Raji (cell line): ENCODE results near the gene TSPAN5.

Experiments
- POLR2A ChIP-seq: IDR thresholded peaks from 2 replicates; pipeline ENCODE4 v1.6.1; 2011; ENCODE audit warnings: low read depth, low read length, control low read depth; ENCODE audit not compliant: insufficient read depth

Gene TSPAN5

GRCh38 chr4:98474408-98474844, 184.0 kb downstream of the TSPAN5 start:
- TF ChIP-seq POLR2A: no peak

- TF ChIP-seq POLR2A: no peak
These were observed 185.4 kb downstream of the TSPAN5 start for GRCh38 chr4:98473046-98473445.

GRCh38 chr4:98470831-98471230, 187.6 kb downstream of the TSPAN5 start:
- no peak for TF ChIP-seq POLR2A

- TF ChIP-seq POLR2A: no peak
These were observed 188.0 kb downstream of the TSPAN5 start for GRCh38 chr4:98470366-98470765.

- TF ChIP-seq POLR2A: no peak
These were observed 188.6 kb downstream of the TSPAN5 start for GRCh38 chr4:98469771-98470170.

- no peak for TF ChIP-seq POLR2A
These were observed 189.7 kb downstream of the TSPAN5 start for GRCh38 chr4:98468709-98469108.

GRCh38 chr4:98467627-98468072, 190.8 kb downstream of the TSPAN5 start:
- no peak for TF ChIP-seq POLR2A

GRCh38 chr4:98466868-98467599, 191.4 kb downstream of the TSPAN5 start:
- no peak for TF ChIP-seq POLR2A

- TF ChIP-seq POLR2A: no peak
These were observed 195.9 kb downstream of the TSPAN5 start for GRCh38 chr4:98462487-98462886.

GRCh38 chr4:98452091-98452490, 206.3 kb downstream of the TSPAN5 start:
- no peak for TF ChIP-seq POLR2A

- no peak for TF ChIP-seq POLR2A
These were observed 209.5 kb downstream of the TSPAN5 start for GRCh38 chr4:98448908-98449307.

GRCh38 chr4:98447648-98448047, 210.8 kb downstream of the TSPAN5 start:
- no peak for TF ChIP-seq POLR2A

- no peak for TF ChIP-seq POLR2A
These were observed 211.7 kb downstream of the TSPAN5 start for GRCh38 chr4:98446499-98447375.

GRCh38 chr4:98444371-98444770, 214.0 kb downstream of the TSPAN5 start:
- no peak for TF ChIP-seq POLR2A

- TF ChIP-seq POLR2A: no peak
These were observed 223.6 kb downstream of the TSPAN5 start for GRCh38 chr4:98434816-98435215.

- no peak for TF ChIP-seq POLR2A
These were observed 224.7 kb downstream of the TSPAN5 start for GRCh38 chr4:98433691-98434090.
